HUES6 (cell line): ENCODE data around the gene SYT10.
"Not testable (repeated sequence)": the region's sequence is repeated elsewhere in the genome, so short reads cannot be mapped to it uniquely, and the experiment has no call there.

ENCODE experiments used
- H3K27ac ChIP-seq: 2 replicates; pipeline ENCODE4 v1.7.0; 2013; ENCODE audit warnings: low read depth, mild to moderate bottlenecking, low read length, inconsistent platforms
- H3K27me3 ChIP-seq: 2 replicates; pipeline ENCODE4 v1.6.1; 2013; ENCODE audit warnings: low read length; ENCODE audit not compliant: control insufficient read depth, insufficient read depth
- H3K36me3 ChIP-seq: 2 replicates; pipeline ENCODE4 v1.6.1; 2013; ENCODE audit warnings: low read length; ENCODE audit not compliant: control insufficient read depth, insufficient read depth
- H3K4me1 ChIP-seq: 2 replicates; pipeline ENCODE4 v1.6.1; 2013; ENCODE audit warnings: low read length; ENCODE audit not compliant: control insufficient read depth, insufficient read depth
- H3K4me3 ChIP-seq: 2 replicates; pipeline ENCODE4 v1.5.1; 2013; ENCODE audit warnings: low read depth, low read length
- H3K9ac ChIP-seq: one replicate; pipeline ENCODE4 v1.6.1; 2013; ENCODE audit warnings: mild to moderate bottlenecking, low read length
- H3K9me3 ChIP-seq: 2 replicates; pipeline ENCODE4 v1.6.1; 2013; ENCODE audit warnings: low read depth, low read length; ENCODE audit not compliant: control insufficient read depth, insufficient read depth

Gene SYT10

DNA sequence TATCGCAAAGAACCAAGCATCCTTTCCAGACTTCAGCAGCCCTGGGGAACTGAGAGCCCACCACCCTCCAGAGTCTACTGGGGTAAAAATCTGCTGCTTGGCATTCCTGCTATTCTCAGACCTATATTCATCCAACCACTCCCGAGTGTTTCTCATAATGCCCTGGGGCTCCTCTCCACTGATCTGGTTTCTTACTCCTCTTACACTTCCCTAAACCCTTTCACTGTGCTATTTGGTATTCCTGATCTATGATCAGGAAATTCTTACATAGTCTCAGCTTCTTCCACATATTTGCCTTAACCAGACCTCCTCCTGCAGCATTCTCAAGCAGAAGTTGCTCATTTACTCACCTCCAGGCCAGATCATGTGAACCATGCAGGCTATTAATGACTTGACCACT lies 82.4 kb downstream of the SYT10 start:
- no peaks in the 10 kb centered on the region for H3K27me3 ChIP-seq
- no peak overlapping the region for H3K27ac ChIP-seq
- no peaks in the 10 kb centered on the region for H3K4me1 ChIP-seq
- no peak overlapping the region for H3K9ac ChIP-seq
- no peaks in the 10 kb centered on the region for H3K9me3 ChIP-seq
- H3K36me3 ChIP-seq = no peaks in the 10 kb centered on the region
- no peak overlapping the region for H3K4me3 ChIP-seq

DNA sequence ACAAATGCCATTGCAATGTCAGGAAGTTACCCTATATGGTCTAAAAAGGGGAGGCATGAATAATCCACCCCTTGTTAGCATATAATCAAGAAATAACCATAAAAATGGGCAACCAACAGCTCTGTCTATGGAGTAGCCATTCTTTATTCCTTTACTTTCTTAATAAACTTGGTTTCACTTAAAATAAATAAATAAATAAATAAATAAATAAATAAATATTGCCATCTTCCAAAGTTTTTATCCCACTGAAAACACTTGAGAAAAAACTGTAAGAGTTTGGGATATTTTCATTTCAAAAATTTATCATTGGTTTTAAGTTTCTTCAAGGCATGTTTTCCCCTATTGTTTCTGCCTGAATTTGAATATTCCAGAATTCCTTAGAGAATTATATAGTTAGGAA lies 89.8 kb downstream of the SYT10 start:
- no peaks in the 10 kb centered on the region for H3K9me3 ChIP-seq
- H3K9ac ChIP-seq = no peak overlapping the region
- no peaks in the 10 kb centered on the region for H3K27me3 ChIP-seq
- no peaks in the 10 kb centered on the region for H3K36me3 ChIP-seq
- H3K4me1 ChIP-seq = no peaks in the 10 kb centered on the region
- no peak overlapping the region for H3K4me3 ChIP-seq
- no peak overlapping the region for H3K27ac ChIP-seq

DNA sequence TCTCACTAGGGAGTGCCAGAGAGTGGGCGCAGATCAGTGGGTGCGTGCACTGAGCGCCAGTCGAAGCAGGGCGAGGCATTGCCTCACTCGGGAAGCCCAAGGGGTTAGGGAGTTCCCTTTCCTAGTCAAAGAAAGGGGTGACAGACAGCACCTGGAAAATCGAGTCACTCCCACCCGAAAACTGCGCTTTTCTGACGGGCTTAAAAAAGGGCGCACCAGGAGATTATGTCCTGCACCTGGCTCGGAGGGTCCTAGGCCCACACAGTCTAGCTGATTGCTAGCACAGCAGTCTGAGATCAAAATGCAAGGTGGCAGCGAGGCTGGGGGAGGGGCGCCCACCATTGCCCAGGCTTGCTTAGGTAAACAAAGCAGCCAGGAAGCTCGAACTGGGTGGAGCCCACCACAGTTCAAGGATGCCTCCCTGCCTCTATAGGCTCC lies 107.6 kb downstream of the SYT10 start:
- H3K4me1 ChIP-seq, H3K9me3 ChIP-seq, H3K36me3 ChIP-seq, H3K27ac ChIP-seq, H3K27me3 ChIP-seq, H3K9ac ChIP-seq, H3K4me3 ChIP-seq: not testable (repeated sequence)

DNA sequence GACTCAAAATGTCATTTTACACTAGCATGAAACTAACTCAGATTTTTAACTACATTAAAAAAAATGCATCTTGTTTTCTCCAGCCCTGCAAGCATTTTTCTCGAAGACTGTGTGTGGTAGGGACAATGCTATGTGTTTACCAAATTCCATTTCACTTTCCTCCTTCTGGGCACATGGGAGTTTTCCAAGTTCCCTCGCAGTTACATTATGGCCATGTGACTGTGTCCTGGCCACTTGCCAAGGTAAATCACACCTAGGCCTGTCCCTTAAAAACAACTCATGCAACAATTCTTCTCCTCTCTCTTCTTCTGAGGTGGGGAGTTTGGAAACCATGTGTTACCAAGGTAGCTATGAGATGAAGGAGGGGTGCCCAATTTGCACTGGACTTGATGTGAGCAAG lies 108.7 kb downstream of the SYT10 start:
- Histone ChIP-seq H3K27me3 (no peaks in the 10 kb centered on the region), H3K36me3 (no peaks in the 10 kb centered on the region), H3K9ac (no peak overlapping the region), H3K4me3 (no peak overlapping the region), H3K27ac (no peak overlapping the region), H3K9me3 (no peaks in the 10 kb centered on the region), H3K4me1 (no peaks in the 10 kb centered on the region; the same call in 1 of the 2 replicates)
